Hepatocyte (in vitro differentiated cells): ENCODE results near the gene C1orf198. TPM values are rescaled to one million over a fixed set of nuclear protein-coding genes. Genes with fewer than 3 reads are reported as not detected.
A peak's percentile ranks its signal among the peaks of the same experiment; 100 is the strongest.

Experiments
- DNase-seq: peaks from one replicate; pipeline ENCODE4 v3.0.0-alpha.2; 2016; ENCODE audit warnings: low spot score
- H2AFZ ChIP-seq: fragments of 200-600 bp; sonication (generic); 2 replicates; pipeline ENCODE4 v1.6.0; 2016; ENCODE audit warnings: antibody characterized with exemption, mild to moderate bottlenecking
- H3K27ac ChIP-seq: fragments of 200-600 bp; sonication (generic); 2 replicates; pipeline ENCODE4 v1.5.1; 2016; ENCODE audit warnings: mild to moderate bottlenecking
- H3K27me3 ChIP-seq: fragments of 200-600 bp; sonication (generic); 2 replicates; pipeline ENCODE4 v1.6.1; 2016
- H3K36me3 ChIP-seq: fragments of 200-600 bp; sonication (generic); replicated peaks from 2 replicates; pipeline ENCODE4 v1.5.1; 2016; ENCODE audit warnings: low read depth; ENCODE audit not compliant: insufficient read depth
- H3K4me1 ChIP-seq: fragments of 200-600 bp; sonication (generic); 2 replicates; pipeline ENCODE4 v1.5.1; 2016; ENCODE audit warnings: mild to moderate bottlenecking, moderate library complexity; ENCODE audit not compliant: insufficient read depth
- H3K4me2 ChIP-seq: fragments of 200-600 bp; sonication (generic); 2 replicates; pipeline ENCODE4 v1.6.0; 2016
- H3K4me3 ChIP-seq: fragments of 200-600 bp; sonication (generic); 2 replicates; pipeline ENCODE4 v1.5.1; 2016; ENCODE audit warnings: mild to moderate bottlenecking
- H3K79me2 ChIP-seq: fragments of 200-600 bp; sonication (generic); 2 replicates; pipeline ENCODE4 v1.6.0; 2017; ENCODE audit warnings: mild to moderate bottlenecking
- H3K9me2 ChIP-seq: fragments of 200-600 bp; sonication (generic); replicated peaks from 2 replicates; pipeline ENCODE4 v1.6.0; 2017; ENCODE audit warnings: mild to moderate bottlenecking; ENCODE audit not compliant: insufficient read depth
- H3K9me3 ChIP-seq: fragments of 200-600 bp; sonication (generic); 2 replicates; pipeline ENCODE4 v1.5.1; 2016; ENCODE audit warnings: low read depth, mild to moderate bottlenecking
- H4K20me1 ChIP-seq: fragments of 200-600 bp; sonication (generic); 2 replicates; pipeline ENCODE4 v1.6.0; 2016; ENCODE audit warnings: mild to moderate bottlenecking; ENCODE audit not compliant: insufficient read depth, poor library complexity, severe bottlenecking
- EZH2 ChIP-seq: fragments of 200-600 bp; sonication (generic); IDR thresholded peaks from 2 replicates; pipeline ENCODE4 v1.6.1; 2016; ENCODE audit warnings: antibody characterized with exemption, mild to moderate bottlenecking, borderline replicate concordance
- EZH2phosphoT487 ChIP-seq: fragments of 200-600 bp; sonication (generic); IDR thresholded peaks from one replicate; pipeline ENCODE4 v1.6.1; 2018; ENCODE audit warnings: antibody characterized with exemption, mild to moderate bottlenecking, low read depth, moderate library complexity; ENCODE audit not compliant: unreplicated experiment, severe bottlenecking
- WGBS: methylation state at CpG from one replicate; pipeline ENCODE4 v1.1.6; 2016; ENCODE audit warnings: low lambda C conversion rate; ENCODE audit errors: missing lambda C conversion rate; 5-methylcytosine and 5-hydroxymethylcytosine counted together
- polyA plus RNA-seq: library from polyadenylated mRNA; unstranded; fragments of >200 nt; fragmentation: Nextera tagmentation; extraction: Ambion mirVana; gene quantifications from 2 replicates; pipeline ENCODE4 v1.2.1, GENCODE V29; 2016
- total RNA-seq: library from RNA; depleted of rRNA; stranded (reverse); fragments of >200 nt; gene quantifications from 2 replicates; pipeline ENCODE4 v1.2.3, GENCODE V29; 2014
- TF ChIP-seq, protein P1 (sequence below): fragments of 200-600 bp; sonication (generic); IDR thresholded peaks from 2 replicates; pipeline ENCODE4 v1.5.1; 2016; ENCODE audit warnings: antibody characterized with exemption, mild to moderate bottlenecking; ENCODE audit not compliant: poor library complexity

Gene C1orf198
- total and polyA plus RNA-seq, 2 experiments from 2014 or later = 41.4 to 56.9 TPM

DNA sequence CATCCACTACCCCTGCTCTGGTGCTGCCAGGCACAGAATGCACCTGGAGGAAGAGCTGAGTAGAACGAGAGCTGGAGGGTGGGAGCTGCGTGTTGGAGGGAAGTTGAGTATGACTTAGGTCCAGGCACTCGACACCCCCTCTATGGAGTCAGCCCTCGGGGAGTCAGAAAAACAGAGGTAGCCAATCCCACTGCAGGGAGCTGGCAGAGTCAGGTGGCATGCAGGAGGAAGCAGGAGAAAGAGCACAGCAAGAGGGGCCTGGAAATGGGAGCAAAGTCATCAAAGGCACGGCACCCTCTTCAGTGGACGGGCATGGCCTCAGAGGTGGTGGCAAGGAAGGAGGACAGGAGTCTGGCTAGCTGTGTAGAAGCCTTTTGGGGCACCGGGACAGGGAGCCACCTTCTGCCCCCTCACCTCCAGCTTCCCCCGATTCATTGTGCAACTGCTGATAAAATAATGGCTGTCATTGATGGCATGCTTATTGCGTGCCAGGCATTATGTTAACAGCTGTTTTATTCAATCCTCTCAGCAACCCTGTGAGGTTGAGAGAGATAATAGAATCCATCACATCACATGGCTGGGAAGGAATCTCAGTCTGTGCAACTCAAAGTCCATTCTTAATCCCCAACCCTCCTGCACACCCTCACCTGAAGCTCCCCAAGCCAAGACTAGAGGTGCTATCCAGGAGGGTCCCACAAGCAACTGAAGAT, 42.0 kb downstream of the C1orf198 start:
- H3K4me3 ChIP-seq = no peak overlapping the region
- no peak overlapping the region for H2AFZ ChIP-seq
- DNase-seq = no peak
- peaks cover 27% of the 10 kb centered on the region for H3K4me1 ChIP-seq
- H3K9me2 ChIP-seq = no peaks in the 10 kb centered on the region
- no peaks in the 10 kb centered on the region for H3K79me2 ChIP-seq
- H3K36me3 ChIP-seq = no peaks in the 10 kb centered on the region
- no peaks in the 10 kb centered on the region for H3K9me3 ChIP-seq
- H3K27ac ChIP-seq = peak overlapping the region; percentile 74
- H3K27me3 ChIP-seq = no peaks in the 10 kb centered on the region
- H4K20me1 ChIP-seq = no peaks in the 10 kb centered on the region
- TF ChIP-seq EZH2phosphoT487 (no peak), EZH2 (no peak)
- TF ChIP-seq, protein P1, sequence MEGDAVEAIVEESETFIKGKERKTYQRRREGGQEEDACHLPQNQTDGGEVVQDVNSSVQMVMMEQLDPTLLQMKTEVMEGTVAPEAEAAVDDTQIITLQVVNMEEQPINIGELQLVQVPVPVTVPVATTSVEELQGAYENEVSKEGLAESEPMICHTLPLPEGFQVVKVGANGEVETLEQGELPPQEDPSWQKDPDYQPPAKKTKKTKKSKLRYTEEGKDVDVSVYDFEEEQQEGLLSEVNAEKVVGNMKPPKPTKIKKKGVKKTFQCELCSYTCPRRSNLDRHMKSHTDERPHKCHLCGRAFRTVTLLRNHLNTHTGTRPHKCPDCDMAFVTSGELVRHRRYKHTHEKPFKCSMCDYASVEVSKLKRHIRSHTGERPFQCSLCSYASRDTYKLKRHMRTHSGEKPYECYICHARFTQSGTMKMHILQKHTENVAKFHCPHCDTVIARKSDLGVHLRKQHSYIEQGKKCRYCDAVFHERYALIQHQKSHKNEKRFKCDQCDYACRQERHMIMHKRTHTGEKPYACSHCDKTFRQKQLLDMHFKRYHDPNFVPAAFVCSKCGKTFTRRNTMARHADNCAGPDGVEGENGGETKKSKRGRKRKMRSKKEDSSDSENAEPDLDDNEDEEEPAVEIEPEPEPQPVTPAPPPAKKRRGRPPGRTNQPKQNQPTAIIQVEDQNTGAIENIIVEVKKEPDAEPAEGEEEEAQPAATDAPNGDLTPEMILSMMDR = no peak
- 89% methylated on average over 9 of the region's 9 CpGs for WGBS
- H3K4me2 ChIP-seq = no peak overlapping the region

DNA sequence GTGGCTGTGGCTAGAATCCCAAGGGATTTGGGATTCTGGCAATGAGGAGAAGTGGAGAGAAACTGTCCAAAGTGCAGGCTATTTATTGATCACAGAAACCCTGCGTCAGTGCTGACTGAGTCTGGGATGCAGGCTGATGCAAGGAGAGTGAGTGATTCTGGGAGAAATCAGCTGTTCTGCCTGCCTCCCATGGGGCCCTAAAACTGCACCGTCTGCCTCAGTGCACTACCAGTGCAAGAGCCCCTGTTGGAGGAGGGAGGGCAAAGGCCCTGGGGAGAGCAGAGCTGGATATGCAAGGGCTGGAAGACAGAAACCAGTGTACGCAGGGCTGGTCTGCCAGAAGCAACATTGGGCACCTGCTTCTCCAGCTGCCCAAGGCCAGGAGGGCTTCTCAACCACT, 42.6 kb downstream of the C1orf198 start:
- 76% methylated on average over 3 of the region's 3 CpGs for WGBS
- Histone ChIP-seq H3K27me3 (no peaks in the 10 kb centered on the region), H3K9me2 (no peaks in the 10 kb centered on the region), H4K20me1 (no peaks in the 10 kb centered on the region), H2AFZ (no peak overlapping the region), H3K9me3 (no peaks in the 10 kb centered on the region), H3K27ac (peak overlapping the region; percentile 74), H3K4me2 (peak overlapping the region; percentile 0), H3K36me3 (no peaks in the 10 kb centered on the region), H3K79me2 (no peaks in the 10 kb centered on the region), H3K4me1 (peaks cover 27% of the 10 kb centered on the region), H3K4me3 (no peak overlapping the region)
- no peak for TF ChIP-seq EZH2phosphoT487
- TF ChIP-seq, protein P1 = no peak
- no peak for TF ChIP-seq EZH2
- DNase-seq = no peak

DNA sequence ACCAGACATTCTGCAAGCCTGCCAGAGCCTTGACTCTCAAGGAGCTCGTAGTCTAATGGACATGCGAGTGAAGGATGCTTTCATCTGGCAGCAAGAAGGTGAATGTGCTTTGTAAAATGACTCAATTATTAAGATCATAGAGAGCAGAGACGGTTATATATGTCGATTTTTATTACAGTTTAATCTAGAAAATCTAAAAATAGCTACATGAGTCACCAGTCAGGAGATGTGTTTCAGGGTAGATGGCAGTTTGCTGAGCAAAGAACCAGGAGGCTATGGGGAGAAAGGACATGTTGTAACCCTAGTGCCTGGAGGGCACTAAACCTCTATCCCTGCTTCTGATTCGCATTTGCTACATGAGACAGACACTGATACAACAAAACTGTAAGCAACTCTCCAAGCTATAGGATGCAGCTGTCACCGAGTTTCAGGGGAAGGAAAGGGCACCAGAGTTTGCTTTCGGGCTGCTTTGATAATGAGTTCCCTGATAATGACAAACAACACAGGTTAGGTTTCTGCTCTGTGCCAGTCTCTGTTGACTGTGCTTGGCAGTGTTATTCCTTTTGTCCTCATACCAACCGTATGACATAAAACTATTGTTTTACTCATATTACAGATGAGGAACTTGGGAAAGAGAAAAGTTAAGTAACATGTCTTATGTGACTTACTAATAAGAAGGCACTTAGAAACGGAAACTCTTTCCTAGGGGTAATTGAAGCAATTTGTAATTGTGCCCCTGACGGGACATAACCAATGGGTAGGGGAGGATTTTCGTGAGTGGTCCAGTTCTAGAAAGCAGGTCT, 43.2 kb downstream of the C1orf198 start:
- no peaks in the 10 kb centered on the region for H3K27me3 ChIP-seq
- no peak overlapping the region for H2AFZ ChIP-seq
- H3K4me2 ChIP-seq = peak overlapping the region; percentile 0
- no peaks in the 10 kb centered on the region for H3K9me2 ChIP-seq
- 60% methylated on average over 11 of the region's 11 CpGs for WGBS
- TF ChIP-seq EZH2phosphoT487 (no peak), EZH2 (no peak)
- TF ChIP-seq, protein P1 = no peak
- DNase-seq = peak; percentile 73
- no peaks in the 10 kb centered on the region for H3K79me2 ChIP-seq
- H3K9me3 ChIP-seq = no peaks in the 10 kb centered on the region
- peaks cover 27% of the 10 kb centered on the region for H3K4me1 ChIP-seq
- H3K36me3 ChIP-seq = no peaks in the 10 kb centered on the region
- peak overlapping the region; percentile 84 for H3K27ac ChIP-seq
- no peak overlapping the region for H3K4me3 ChIP-seq
- no peaks in the 10 kb centered on the region for H4K20me1 ChIP-seq
